ENCODE measurements around the gene PDE6A. TPM values are rescaled to one million over a fixed set of nuclear protein-coding genes. Genes with fewer than 3 reads are reported as not detected.
"Not testable (repeated sequence)": the region's sequence is repeated elsewhere in the genome, so short reads cannot be mapped to it uniquely, and the experiment has no call there.

The PDE6A gene
- total RNA-seq, 1 experiment from 2014 or later: 0.50 TPM

- TF ChIP-seq CTCF (conservative IDR thresholded peaks at IDR 0.05) (no peak), EZH2 (IDR thresholded peaks at IDR 0.05; ENCODE audit: low read depth) (no peak)
- no peak overlapping the region for H3K4me3 ChIP-seq
- no peaks in the 10 kb centered on the region for H3K9me3 ChIP-seq (ENCODE audit: insufficient read depth, low read depth)
- H3K79me2 ChIP-seq (ENCODE audit: low read depth): no peaks in the 10 kb centered on the region
- no peak for DNase-seq
- ChIA-PET CTCF (no interaction called here), POLR2A (ENCODE audit: unreplicated experiment) (no interaction called here)
- H2AFZ ChIP-seq: no peak overlapping the region
- intact Hi-C loops (cut with micrococcal nuclease; ENCODE audit: unreplicated experiment): no loop called here
- H3K9me2 ChIP-seq (ENCODE audit: insufficient read depth): no peaks in the 10 kb centered on the region
- H3K4me1 ChIP-seq (replicated peaks; ENCODE audit: insufficient read depth): peaks cover 6% of the 10 kb centered on the region; the same call in 1 of the 2 replicates
- no peaks in the 10 kb centered on the region for H3K27me3 ChIP-seq (ENCODE audit: insufficient read depth, low read depth)
- H3K27ac ChIP-seq: no peak overlapping the region
- H3K36me3 ChIP-seq (ENCODE audit: low read depth): no peaks in the 10 kb centered on the region
- BruUV-seq (replicated peaks): no TSS peak
- H3F3A ChIP-seq (ENCODE audit: insufficient read depth, low read depth): no peaks in the 10 kb centered on the region
- no peak overlapping the region for H3K4me2 ChIP-seq
- H4K20me1 ChIP-seq (ENCODE audit: insufficient read depth): no peaks in the 10 kb centered on the region
Observed at GRCh38 chr5:149881874-149882273, 62.7 kb downstream of the PDE6A start.

GRCh38 chr5:149881069-149881622 lies 63.4 kb downstream of the PDE6A start:
- H3K27ac ChIP-seq: no peak overlapping the region
- no peaks in the 10 kb centered on the region for H3K79me2 ChIP-seq (ENCODE audit: low read depth)
- no peak overlapping the region for H3K4me2 ChIP-seq
- ChIA-PET POLR2A (ENCODE audit: unreplicated experiment) (no interaction called here), CTCF (no interaction called here)
- no peaks in the 10 kb centered on the region for H3F3A ChIP-seq (ENCODE audit: insufficient read depth, low read depth)
- no peaks in the 10 kb centered on the region for H3K9me2 ChIP-seq (ENCODE audit: insufficient read depth)
- TF ChIP-seq EZH2 (IDR thresholded peaks at IDR 0.05; ENCODE audit: low read depth): no peak
- BruUV-seq (replicated peaks): no TSS peak
- H3K4me3 ChIP-seq: no peak overlapping the region
- intact Hi-C loops (cut with micrococcal nuclease; ENCODE audit: unreplicated experiment): no loop called here
- H3K9me3 ChIP-seq (ENCODE audit: insufficient read depth, low read depth): no peaks in the 10 kb centered on the region
- H2AFZ ChIP-seq: no peak overlapping the region
- no peak for DNase-seq
- H3K36me3 ChIP-seq (ENCODE audit: low read depth): no peaks in the 10 kb centered on the region
- H3K27me3 ChIP-seq (ENCODE audit: insufficient read depth, low read depth): no peaks in the 10 kb centered on the region
- H3K4me1 ChIP-seq (replicated peaks; ENCODE audit: insufficient read depth): peaks cover 6% of the 10 kb centered on the region; the same call in 1 of the 2 replicates
- H4K20me1 ChIP-seq (ENCODE audit: insufficient read depth): no peaks in the 10 kb centered on the region

- H3K27ac ChIP-seq; intact Hi-C loops (cut with micrococcal nuclease; ENCODE audit: unreplicated experiment); H3K9me3 ChIP-seq (ENCODE audit: insufficient read depth, low read depth); H3F3A ChIP-seq (ENCODE audit: insufficient read depth, low read depth); H3K79me2 ChIP-seq (ENCODE audit: low read depth); H3K27me3 ChIP-seq (ENCODE audit: insufficient read depth, low read depth); BruUV-seq (replicated peaks); DNase-seq; POLR2A ChIA-PET (ENCODE audit: unreplicated experiment); H3K4me3 ChIP-seq; H4K20me1 ChIP-seq (ENCODE audit: insufficient read depth); H2AFZ ChIP-seq; H3K9me2 ChIP-seq (ENCODE audit: insufficient read depth); CTCF ChIA-PET; H3K4me1 ChIP-seq (replicated peaks; ENCODE audit: insufficient read depth); H3K4me2 ChIP-seq; H3K36me3 ChIP-seq (ENCODE audit: low read depth): not testable (repeated sequence)
Observed at GRCh38 chr5:149879593-149879992, 65.0 kb downstream of the PDE6A start.

GRCh38 chr5:149878371-149878770 lies 66.2 kb downstream of the PDE6A start:
- H4K20me1 ChIP-seq (ENCODE audit: insufficient read depth): no peaks in the 10 kb centered on the region
- BruUV-seq (replicated peaks): no TSS peak
- no peak overlapping the region for H2AFZ ChIP-seq
- no peaks in the 10 kb centered on the region for H3F3A ChIP-seq (ENCODE audit: insufficient read depth, low read depth)
- CTCF ChIA-PET: no interaction called here
- POLR2A ChIA-PET (ENCODE audit: unreplicated experiment): interaction anchor here (0.6 kb wide), 1 partner anchor 23 kb away, joined by 3 read pairs; no protein-coding TSS in a partner anchor
- intact Hi-C loops (cut with micrococcal nuclease; ENCODE audit: unreplicated experiment): no loop called here
- H3K4me3 ChIP-seq: no peak overlapping the region
- H3K27me3 ChIP-seq (ENCODE audit: insufficient read depth, low read depth): no peaks in the 10 kb centered on the region
- no peak overlapping the region for H3K4me2 ChIP-seq
- no peaks in the 10 kb centered on the region for H3K9me2 ChIP-seq (ENCODE audit: insufficient read depth)
- no peak overlapping the region for H3K27ac ChIP-seq
- no peak for DNase-seq
- no peak for TF ChIP-seq EZH2 (IDR thresholded peaks at IDR 0.05; ENCODE audit: low read depth)
- no peak for TF ChIP-seq CTCF (conservative IDR thresholded peaks at IDR 0.05)
- H3K9me3 ChIP-seq (ENCODE audit: insufficient read depth, low read depth): no peaks in the 10 kb centered on the region
- H3K36me3 ChIP-seq (ENCODE audit: low read depth): no peaks in the 10 kb centered on the region
- peaks cover 6% of the 10 kb centered on the region; the same call in 1 of the 2 replicates for H3K4me1 ChIP-seq (replicated peaks; ENCODE audit: insufficient read depth)
- H3K79me2 ChIP-seq (ENCODE audit: low read depth): no peaks in the 10 kb centered on the region
